Neural crest cell (in vitro differentiated cells): Measurements from ENCODE around the gene SLC16A12. TPM values are rescaled to one million over a fixed set of nuclear protein-coding genes. Genes with fewer than 3 reads are reported as not detected.
A peak's percentile ranks its signal among the peaks of the same experiment; 100 is the strongest.

ENCODE experiments used
- DNase-seq: peaks from one replicate; pipeline ENCODE4 v3.0.0; 2021; ENCODE audit warnings: low read depth, mixed read lengths, low spot score
- H3K27ac Mint-ChIP-seq: one replicate; pipeline ENCODE4 v1.8.0; 2021; ENCODE audit warnings: mild to moderate bottlenecking, mixed read lengths; ENCODE audit not compliant: unreplicated experiment
- H3K27me3 Mint-ChIP-seq: 2 replicates; pipeline ENCODE4 v1.8.0; 2021; ENCODE audit warnings: low read depth, mild to moderate bottlenecking, mixed read lengths
- H3K36me3 Mint-ChIP-seq: 2 replicates; pipeline ENCODE4 v1.8.0; 2021; ENCODE audit warnings: low read depth, mild to moderate bottlenecking, mixed read lengths
- H3K4me1 Mint-ChIP-seq: 2 replicates; pipeline ENCODE4 v1.8.0; 2021; ENCODE audit warnings: mixed read lengths
- H3K4me3 Mint-ChIP-seq: one replicate; pipeline ENCODE4 v1.8.0; 2021; ENCODE audit warnings: mild to moderate bottlenecking, mixed read lengths
- H3K9me3 Mint-ChIP-seq: 2 replicates; pipeline ENCODE4 v1.8.0; 2021; ENCODE audit warnings: mixed read lengths
- CTCF ChIP-seq: fragments of 200-600 bp; sonication (generic); conservative IDR thresholded peaks from 2 replicates; pipeline ENCODE4 v1.5.0; 2021; ENCODE audit warnings: antibody characterized with exemption, mild to moderate bottlenecking
- long read RNA-seq: library from polyadenylated mRNA; unstranded; transcript quantifications from one replicate; pipeline ENCODE4 v2.0.0, GENCODE V29; 2020
- total RNA-seq: library from RNA; stranded (reverse); gene quantifications from 2 replicates; pipeline ENCODE4 v1.2.1, GENCODE V29; 2021

SLC16A12 gene
- not detected in 2 replicates for total RNA-seq
- long read RNA-seq, result 0 reads

- H3K27me3 Mint-ChIP-seq, result peaks cover 83% of the 10 kb centered on the region
- H3K36me3 Mint-ChIP-seq, result peaks cover 2% of the 10 kb centered on the region
- H3K4me1 Mint-ChIP-seq, result peaks cover 26% of the 10 kb centered on the region
- H3K27ac Mint-ChIP-seq, result no peak within 1 kb of the TSS
- peak within 1 kb of the TSS; percentile 80 for H3K4me3 Mint-ChIP-seq
- peak; percentile 46 for TF ChIP-seq CTCF
- no peaks in the 10 kb centered on the region for H3K9me3 Mint-ChIP-seq
- DNase-seq, result peak; percentile 43
These were observed at the start of gene SLC16A12 for GRCh38 chr10:89535171-89536012. SLC16A12 (minus strand) TSS chr10:89535594; CDS start chr10:89462578, 73,016 bp downstream.

GRCh38 chr10:89582022-89582421 lies 46.6 kb upstream of the SLC16A12 start:
- Mint-ChIP-seq H3K36me3 (peaks cover 40% of the 10 kb centered on the region), H3K9me3 (peaks cover 6% of the 10 kb centered on the region), H3K27me3 (no peaks in the 10 kb centered on the region), H3K4me1 (peaks cover 6% of the 10 kb centered on the region), H3K27ac (no peak overlapping the region), H3K4me3 (no peak overlapping the region)
- TF ChIP-seq CTCF, result no peak
- DNase-seq, result no peak

- Mint-ChIP-seq H3K27me3 (no peaks in the 10 kb centered on the region), H3K4me1 (peaks cover 6% of the 10 kb centered on the region), H3K4me3 (no peak overlapping the region), H3K36me3 (peaks cover 40% of the 10 kb centered on the region), H3K9me3 (peaks cover 11% of the 10 kb centered on the region), H3K27ac (no peak overlapping the region)
- DNase-seq, result no peak
- no peak for TF ChIP-seq CTCF
These were observed 44.8 kb upstream of the SLC16A12 start for GRCh38 chr10:89580243-89580642.

- Mint-ChIP-seq H3K4me1 (peaks cover 6% of the 10 kb centered on the region), H3K27ac (no peak overlapping the region), H3K36me3 (peaks cover 23% of the 10 kb centered on the region), H3K9me3 (peaks cover 11% of the 10 kb centered on the region), H3K27me3 (no peaks in the 10 kb centered on the region), H3K4me3 (no peak overlapping the region)
- no peak for TF ChIP-seq CTCF
- no peak for DNase-seq
These were observed 41.3 kb upstream of the SLC16A12 start for GRCh38 chr10:89576696-89577095.

GRCh38 chr10:89576022-89576421 lies 40.6 kb upstream of the SLC16A12 start:
- H3K4me1 Mint-ChIP-seq, result peaks cover 6% of the 10 kb centered on the region
- no peaks in the 10 kb centered on the region for H3K27me3 Mint-ChIP-seq
- TF ChIP-seq CTCF, result no peak

More at GRCh38 chr10:89576022-89576421, 40.6 kb upstream of the SLC16A12 start:
- peaks cover 22% of the 10 kb centered on the region for H3K36me3 Mint-ChIP-seq
- DNase-seq, result no peak
- H3K27ac Mint-ChIP-seq, result no peak overlapping the region
- peaks cover 10% of the 10 kb centered on the region for H3K9me3 Mint-ChIP-seq
- no peak overlapping the region for H3K4me3 Mint-ChIP-seq
